ENCODE data around the gene SLC16A5. TPM values are rescaled to one million over a fixed set of nuclear protein-coding genes. Genes with fewer than 3 reads are reported as not detected.

SLC16A5 gene
- polyA plus RNA-seq, 1 donor, result 25.5 TPM

- DNase-seq, result no peak
- 0% methylated on average over 1 of the region's 5 CpGs for WGBS (ENCODE audit: insufficient coverage, low lambda C conversion rate)
- Histone ChIP-seq H3K4me3 (ENCODE audit: low read length) (peak overlapping the region; percentile 79), H3K36me3 (ENCODE audit: control insufficient read depth, insufficient read depth, low read length) (peaks cover 14% of the 10 kb centered on the region), H3K27ac (ENCODE audit: low read length) (no peak overlapping the region), H3K9me3 (ENCODE audit: control insufficient read depth, low read depth, low read length) (peaks cover 3% of the 10 kb centered on the region), H3K4me1 (ENCODE audit: control insufficient read depth, insufficient read depth, low read length) (peaks cover 11% of the 10 kb centered on the region), H3K27me3 (ENCODE audit: control insufficient read depth, insufficient read depth, low read length) (no peaks in the 10 kb centered on the region)
These were observed 39.4 kb upstream of the SLC16A5 start for GRCh38 chr17:75048249-75048878.

DNA sequence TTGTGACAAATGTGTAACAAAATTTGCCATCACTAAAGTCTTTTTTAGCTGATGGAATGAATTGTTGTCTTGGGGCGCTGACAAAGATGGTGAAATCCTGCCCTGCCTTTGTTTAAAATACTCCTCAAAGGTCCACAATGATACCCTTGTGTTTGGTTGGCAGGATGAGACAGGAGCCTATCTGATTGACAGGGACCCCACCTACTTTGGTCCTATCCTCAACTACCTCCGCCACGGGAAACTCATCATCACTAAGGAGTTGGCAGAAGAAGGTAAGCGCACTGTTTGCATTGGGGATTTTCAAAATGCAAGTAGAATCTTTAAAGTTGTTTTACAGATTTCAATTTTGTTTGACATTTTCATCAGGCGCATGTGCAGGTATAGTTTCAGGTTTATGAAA lies 38.7 kb upstream of the SLC16A5 start:
- Histone ChIP-seq H3K36me3 (ENCODE audit: control insufficient read depth, insufficient read depth, low read length) (peaks cover 20% of the 10 kb centered on the region), H3K27ac (ENCODE audit: low read length) (no peak overlapping the region), H3K9me3 (ENCODE audit: control insufficient read depth, low read depth, low read length) (peaks cover 3% of the 10 kb centered on the region), H3K27me3 (ENCODE audit: control insufficient read depth, insufficient read depth, low read length) (no peaks in the 10 kb centered on the region), H3K4me3 (ENCODE audit: low read length) (no peak overlapping the region), H3K4me1 (ENCODE audit: control insufficient read depth, insufficient read depth, low read length) (peaks cover 11% of the 10 kb centered on the region)
- 100% methylated on average over 1 of the region's 5 CpGs for WGBS (ENCODE audit: insufficient coverage, low lambda C conversion rate)
- no peak for DNase-seq

DNA sequence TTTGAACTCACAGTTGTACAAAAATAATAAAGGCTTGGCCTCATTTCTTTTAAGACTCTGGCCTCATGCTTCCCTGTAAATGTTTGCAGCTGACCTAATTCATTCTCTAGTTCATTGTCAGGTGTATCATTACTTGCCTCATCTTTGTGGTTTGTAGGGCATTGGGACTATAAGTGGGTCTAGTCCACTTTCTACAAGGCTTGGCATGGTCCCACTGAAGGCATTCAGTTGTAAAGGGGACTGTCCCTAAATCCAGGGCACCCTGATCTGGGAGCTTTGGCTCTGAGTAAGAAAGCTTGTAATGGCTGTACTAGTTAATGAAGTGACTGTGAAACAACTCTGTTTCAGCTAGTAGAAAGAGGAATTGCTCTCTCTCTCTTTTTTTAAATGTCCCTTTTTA lies 38.0 kb upstream of the SLC16A5 start:
- H3K27ac ChIP-seq (ENCODE audit: low read length), result no peak overlapping the region
- H3K36me3 ChIP-seq (ENCODE audit: control insufficient read depth, insufficient read depth, low read length), result peaks cover 25% of the 10 kb centered on the region

GRCh38 chr17:75051941-75052340 lies 35.8 kb upstream of the SLC16A5 start:
- no peaks in the 10 kb centered on the region for H3K9me3 ChIP-seq (ENCODE audit: control insufficient read depth, low read depth, low read length)
- H3K4me3 ChIP-seq (ENCODE audit: low read length), result no peak overlapping the region
- peaks cover 11% of the 10 kb centered on the region for H3K4me1 ChIP-seq (ENCODE audit: control insufficient read depth, insufficient read depth, low read length)
- WGBS (ENCODE audit: insufficient coverage, low lambda C conversion rate), result no CpG with 5 or more reads among the region's 2 CpGs
- no peak overlapping the region for H3K27ac ChIP-seq (ENCODE audit: low read length)
- no peak for DNase-seq
- H3K27me3 ChIP-seq (ENCODE audit: control insufficient read depth, insufficient read depth, low read length), result no peaks in the 10 kb centered on the region
- peaks cover 35% of the 10 kb centered on the region for H3K36me3 ChIP-seq (ENCODE audit: control insufficient read depth, insufficient read depth, low read length)

More for the DNA sequence above, 38.0 kb upstream of the SLC16A5 start:
- Histone ChIP-seq H3K4me3 (ENCODE audit: low read length) (no peak overlapping the region), H3K4me1 (ENCODE audit: control insufficient read depth, insufficient read depth, low read length) (peaks cover 11% of the 10 kb centered on the region), H3K9me3 (ENCODE audit: control insufficient read depth, low read depth, low read length) (peaks cover 3% of the 10 kb centered on the region), H3K27me3 (ENCODE audit: control insufficient read depth, insufficient read depth, low read length) (no peaks in the 10 kb centered on the region)
- DNase-seq, result no peak

GRCh38 chr17:75059369-75060345 lies 28.1 kb upstream of the SLC16A5 start:
- Histone ChIP-seq H3K27me3 (ENCODE audit: control insufficient read depth, insufficient read depth, low read length) (no peaks in the 10 kb centered on the region), H3K4me1 (ENCODE audit: control insufficient read depth, insufficient read depth, low read length) (no peaks in the 10 kb centered on the region), H3K9me3 (ENCODE audit: control insufficient read depth, low read depth, low read length) (no peaks in the 10 kb centered on the region), H3K36me3 (ENCODE audit: control insufficient read depth, insufficient read depth, low read length) (peaks cover 56% of the 10 kb centered on the region), H3K27ac (ENCODE audit: low read length) (peak overlapping the region; percentile 9), H3K4me3 (ENCODE audit: low read length) (no peak overlapping the region)
- no CpG with 5 or more reads among the region's 25 CpGs for WGBS (ENCODE audit: insufficient coverage, low lambda C conversion rate)
- DNase-seq, result peak in 1 of 2 donors; percentile 57

- no peak overlapping the region for H3K4me3 ChIP-seq (ENCODE audit: low read length)
- H3K9me3 ChIP-seq (ENCODE audit: control insufficient read depth, low read depth, low read length), result no peaks in the 10 kb centered on the region
- 90% methylated on average over 2 of the region's 26 CpGs for WGBS (ENCODE audit: insufficient coverage, low lambda C conversion rate)
- no peak overlapping the region for H3K27ac ChIP-seq (ENCODE audit: low read length)
- H3K4me1 ChIP-seq (ENCODE audit: control insufficient read depth, insufficient read depth, low read length), result no peaks in the 10 kb centered on the region
- H3K27me3 ChIP-seq (ENCODE audit: control insufficient read depth, insufficient read depth, low read length), result no peaks in the 10 kb centered on the region
- peaks cover 55% of the 10 kb centered on the region for H3K36me3 ChIP-seq (ENCODE audit: control insufficient read depth, insufficient read depth, low read length)
- no peak for DNase-seq
These were observed 27.2 kb upstream of the SLC16A5 start for GRCh38 chr17:75060434-75061054.

- peaks cover 52% of the 10 kb centered on the region for H3K36me3 ChIP-seq (ENCODE audit: control insufficient read depth, insufficient read depth, low read length)
- H3K4me1 ChIP-seq (ENCODE audit: control insufficient read depth, insufficient read depth, low read length), result no peaks in the 10 kb centered on the region
- H3K27ac ChIP-seq (ENCODE audit: low read length), result no peak overlapping the region
- H3K27me3 ChIP-seq (ENCODE audit: control insufficient read depth, insufficient read depth, low read length), result no peaks in the 10 kb centered on the region
- H3K9me3 ChIP-seq (ENCODE audit: control insufficient read depth, low read depth, low read length), result no peaks in the 10 kb centered on the region
- DNase-seq, result no peak
- no CpG with 5 or more reads among the region's 10 CpGs for WGBS (ENCODE audit: insufficient coverage, low lambda C conversion rate)
- no peak overlapping the region for H3K4me3 ChIP-seq (ENCODE audit: low read length)
These were observed 26.7 kb upstream of the SLC16A5 start for GRCh38 chr17:75061055-75061438.

DNA sequence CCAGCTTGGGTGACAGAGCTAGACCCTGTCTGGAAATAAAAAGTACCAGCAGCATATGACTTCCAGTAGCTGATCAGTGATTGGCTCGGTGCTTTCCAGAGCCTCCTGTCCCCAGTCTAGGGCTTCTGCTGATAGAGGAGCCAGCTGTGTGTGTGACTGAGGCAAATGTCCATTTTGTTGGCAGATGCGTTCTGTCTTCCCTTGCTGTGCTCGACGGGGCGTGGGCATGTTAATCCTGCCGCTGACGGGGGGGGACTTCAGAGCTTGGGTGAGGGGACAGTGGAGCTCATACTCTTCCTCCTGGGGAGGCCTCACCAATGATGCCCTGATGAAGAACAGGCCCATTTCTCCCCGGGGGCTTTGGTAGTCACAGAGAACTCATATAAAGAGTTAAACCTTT lies 26.1 kb upstream of the SLC16A5 start:
- Histone ChIP-seq H3K4me3 (ENCODE audit: low read length) (no peak overlapping the region), H3K36me3 (ENCODE audit: control insufficient read depth, insufficient read depth, low read length) (peaks cover 51% of the 10 kb centered on the region), H3K9me3 (ENCODE audit: control insufficient read depth, low read depth, low read length) (no peaks in the 10 kb centered on the region), H3K4me1 (ENCODE audit: control insufficient read depth, insufficient read depth, low read length) (no peaks in the 10 kb centered on the region), H3K27me3 (ENCODE audit: control insufficient read depth, insufficient read depth, low read length) (no peaks in the 10 kb centered on the region), H3K27ac (ENCODE audit: low read length) (no peak overlapping the region)
- WGBS (ENCODE audit: insufficient coverage, low lambda C conversion rate), result no CpG with 5 or more reads among the region's 8 CpGs
- DNase-seq, result no peak

- Histone ChIP-seq H3K9me3 (ENCODE audit: control insufficient read depth, low read depth, low read length) (no peaks in the 10 kb centered on the region), H3K27ac (ENCODE audit: low read length) (no peak overlapping the region), H3K4me1 (ENCODE audit: control insufficient read depth, insufficient read depth, low read length) (no peaks in the 10 kb centered on the region), H3K36me3 (ENCODE audit: control insufficient read depth, insufficient read depth, low read length) (peaks cover 51% of the 10 kb centered on the region), H3K27me3 (ENCODE audit: control insufficient read depth, insufficient read depth, low read length) (no peaks in the 10 kb centered on the region), H3K4me3 (ENCODE audit: low read length) (no peak overlapping the region)
- DNase-seq, result no peak
- WGBS (ENCODE audit: insufficient coverage, low lambda C conversion rate), result no CpG with 5 or more reads among the region's 13 CpGs
These were observed 24.6 kb upstream of the SLC16A5 start for GRCh38 chr17:75063201-75063600.

GRCh38 chr17:75063626-75064025 lies 24.1 kb upstream of the SLC16A5 start:
- H3K4me1 ChIP-seq (ENCODE audit: control insufficient read depth, insufficient read depth, low read length), result no peaks in the 10 kb centered on the region
- H3K4me3 ChIP-seq (ENCODE audit: low read length), result no peak overlapping the region
- no peak overlapping the region for H3K27ac ChIP-seq (ENCODE audit: low read length)
- H3K36me3 ChIP-seq (ENCODE audit: control insufficient read depth, insufficient read depth, low read length), result peaks cover 51% of the 10 kb centered on the region
- no CpG with 5 or more reads among the region's 3 CpGs for WGBS (ENCODE audit: insufficient coverage, low lambda C conversion rate)
- DNase-seq, result no peak
- no peaks in the 10 kb centered on the region for H3K9me3 ChIP-seq (ENCODE audit: control insufficient read depth, low read depth, low read length)
- no peaks in the 10 kb centered on the region for H3K27me3 ChIP-seq (ENCODE audit: control insufficient read depth, insufficient read depth, low read length)
